Lower leg skin (tissue), 4 donors: ENCODE measurements around the gene IDE. TPM values are rescaled to one million over a fixed set of nuclear protein-coding genes. Genes with fewer than 3 reads are reported as not detected.

Experiments used
- total RNA-seq, 4 donors: library from RNA; depleted of rRNA; stranded (reverse); fragments of >200 nt; gene quantifications; one replicate each; pipeline ENCODE4 v1.1.0, GENCODE V29; 2016

The IDE gene
- total RNA-seq, 4 donors from 2014 or later, result 189 to 443 (median 287) TPM

Other genes starting within 250 kb of the IDE start
- 1 to 10 TPM; 2.6 to 4.4 (median 3.6) TPM for gene KIF11, start 19.0 kb upstream of the IDE start, total RNA-seq
- 1 to 10 TPM; 1.0 to 3.8 (median 2.7) TPM for gene HHEX, start 115.9 kb upstream of the IDE start, total RNA-seq